K562 (cell line): Measurements from ENCODE around the gene COX6B1. TPM values are rescaled to one million over a fixed set of nuclear protein-coding genes. Genes with fewer than 3 reads are reported as not detected.

ENCODE experiments used
- ATAC-seq: fragments of 200-7000 bp; cut with Tn5 transposase; 3 replicates; pipeline ENCODE4 v1.9.1; 2020; ENCODE audit warnings: moderate library complexity
- BruUV-seq: library from RNA; stranded (reverse); fragments of 400-500 nt; replicated peaks from 2 replicates; lab custom pipeline; 2021; lab: Mats Ljungman, UMichigan
- CTCF ChIA-PET: fragments of 300-600 bp; formaldehyde crosslinking; extraction: SDS; loops from one replicate; lab custom pipeline; 2021; ENCODE audit warnings: low intra/inter-chr PET ratio; lab: Yijun Ruan, JAX
- POLR2A ChIA-PET: fragments of 300-600, 350-650 bp; sonication (Branson Sonifier 250); formaldehyde crosslinking; extraction: SDS; loops from one replicate; lab custom pipeline; 2021; ENCODE audit warnings: antibody characterized with exemption, inconsistent platforms; lab: Yijun Ruan, JAX
- DNase-seq, 4 experiments: peaks; one replicate each; pipeline versions ENCODE4 v3.0.0 to v3.0.0-alpha.2; 2011 to 2018; ENCODE audit warnings: low spot score in 3 of 4, mixed read lengths in 3 of 4; ENCODE audit errors: extremely low read depth in 1 of 4
- FAIRE-seq: peaks from 2 replicates; lab custom pipeline; 2011; peaks lifted over from hg19 to GRCh38; lab: Jason Lieb, UNC
- H2AFZ ChIP-seq: 2 replicates; pipeline ENCODE4 v1.6.0; 2011; ENCODE audit warnings: low read depth, low read length, control low read depth, inconsistent platforms
- H3K27ac ChIP-seq: fragments of 200-600 bp; 3 replicates; pipeline ENCODE4 v1.8.0; 2011; ENCODE audit warnings: low read depth, mild to moderate bottlenecking, control low read depth, inconsistent platforms, low read length, moderate library complexity, mixed read lengths; ENCODE audit errors: extremely low read depth
- H3K27me3 ChIP-seq, 2 experiments: fragments of 300-600 bp in 1 of 2; 2 replicates in 1 of 2; 3 replicates in 1 of 2; pipeline versions ENCODE4 v1.6.0 to v1.8.0; 2011; ENCODE audit warnings: inconsistent platforms in 2 of 2, low read length in 2 of 2, mild to moderate bottlenecking in 1 of 2, mixed read lengths in 1 of 2, moderate library complexity in 1 of 2; ENCODE audit not compliant: control insufficient read depth in 2 of 2, insufficient read depth in 2 of 2
- H3K36me3 ChIP-seq: fragments of 300-600 bp; 3 replicates; pipeline ENCODE4 v1.8.0; 2011; ENCODE audit warnings: mild to moderate bottlenecking, low read length, inconsistent platforms; ENCODE audit not compliant: control insufficient read depth, insufficient read depth
- H3K4me1 ChIP-seq, 2 experiments: fragments of 200-600 bp in 1 of 2; replicated peaks in 1 of 2; 2 replicates in 1 of 2; 3 replicates in 1 of 2; pipeline versions ENCODE4 v1.5.1 to v1.8.0; 2011; ENCODE audit warnings: inconsistent platforms in 2 of 2, low read length in 2 of 2, mild to moderate bottlenecking in 1 of 2, mixed read lengths in 1 of 2, moderate library complexity in 1 of 2; ENCODE audit not compliant: control insufficient read depth in 2 of 2, insufficient read depth in 2 of 2
- H3K4me2 ChIP-seq: 2 replicates; pipeline ENCODE4 v1.6.1; 2011; ENCODE audit warnings: low read length, control low read depth, inconsistent platforms, mixed read lengths; ENCODE audit not compliant: insufficient read depth
- H3K4me3 ChIP-seq: fragments of 200-600 bp; sonication (generic), shearing (Covaris generic); 2 replicates; pipeline ENCODE4 v1.5.1; 2016; ENCODE audit warnings: control low read depth, inconsistent platforms
- H3K79me2 ChIP-seq: fragments of 200-600 bp; 3 replicates; pipeline ENCODE4 v1.8.0; 2011; ENCODE audit warnings: low read length, inconsistent platforms; ENCODE audit not compliant: control insufficient read depth, insufficient read depth
- H3K9ac ChIP-seq, 2 experiments: 2 replicates each; pipeline versions ENCODE4 v1.6.0 to v1.6.1; 2011; ENCODE audit warnings: low read depth in 2 of 2, low read length in 2 of 2, control low read depth in 1 of 2, inconsistent platforms in 1 of 2, mild to moderate bottlenecking in 1 of 2, mixed read lengths in 1 of 2; ENCODE audit not compliant: insufficient read depth in 1 of 2
- H3K9me1 ChIP-seq: one replicate; pipeline ENCODE4 v1.6.0; 2011; ENCODE audit warnings: inconsistent platforms, mild to moderate bottlenecking, low read length, moderate library complexity; ENCODE audit not compliant: control insufficient read depth, insufficient read depth
- H3K9me3 ChIP-seq: replicated peaks from 2 replicates; pipeline ENCODE4 v1.5.1; 2011; ENCODE audit warnings: low read depth, low read length, inconsistent platforms; ENCODE audit not compliant: control insufficient read depth, insufficient read depth
- H4K20me1 ChIP-seq: replicated peaks from 2 replicates; pipeline ENCODE4 v1.6.1; 2011; ENCODE audit warnings: low read length, inconsistent platforms, mixed read lengths; ENCODE audit not compliant: control insufficient read depth, insufficient read depth
- BRD9 ChIP-seq: fragments of 450-650 bp; IDR thresholded peaks from 2 replicates; pipeline ENCODE4 v1.6.1; 2018; ENCODE audit warnings: low read depth; ENCODE audit not compliant: partially characterized antibody
- EGR1 ChIP-seq: fragments of 450-650 bp; conservative IDR thresholded peaks from 2 replicates; pipeline ENCODE4 v1.6.1; 2017; ENCODE audit warnings: mild to moderate bottlenecking
- ETV1 ChIP-seq: fragments of 450-650 bp; conservative IDR thresholded peaks from 2 replicates; pipeline ENCODE4 v1.6.1; 2016; ENCODE audit warnings: missing genetic modification characterization, control low read depth, low read depth, missing compliant biosample characterization
- ETV5 ChIP-seq: sonication (generic); formaldehyde crosslinking; IDR thresholded peaks from 2 replicates; pipeline ENCODE4 v1.4.0; 2020; ENCODE audit warnings: low read depth, mild to moderate bottlenecking, missing genetic modification reagents
- GATAD2B ChIP-seq: fragments of 450-650 bp; IDR thresholded peaks from 2 replicates; pipeline ENCODE4 v1.6.1; 2017; ENCODE audit warnings: mild to moderate bottlenecking, borderline replicate concordance
- KDM1A ChIP-seq, 2 experiments: fragments of 450-650 bp; IDR thresholded peaks; 2 replicates each; pipeline ENCODE4 v1.6.1; 2016; ENCODE audit warnings: mild to moderate bottlenecking in 2 of 2
- MXD1 ChIP-seq: fragments of 250-450 bp; sonication (Bioruptor Pico); IDR thresholded peaks from 2 replicates; pipeline ENCODE4 v1.8.0; 2021; ENCODE audit warnings: borderline replicate concordance, mild to moderate bottlenecking, moderate library complexity; ENCODE audit not compliant: poor library complexity, severe bottlenecking
- NFRKB ChIP-seq: fragments of 450-650 bp; IDR thresholded peaks from 2 replicates; pipeline ENCODE4 v1.6.1; 2016; ENCODE audit warnings: low read depth
- STAT5A ChIP-seq: IDR thresholded peaks from 2 replicates; pipeline ENCODE4 v1.6.1; 2012; ENCODE audit warnings: low read length, inconsistent platforms, borderline replicate concordance
- ZNF280A ChIP-seq: fragments of 450-650 bp; IDR thresholded peaks from 2 replicates; pipeline ENCODE4 v1.6.1; 2018; ENCODE audit warnings: mild to moderate bottlenecking, low read depth; ENCODE audit not compliant: partially characterized antibody
- ZNF551 ChIP-seq: fragments of 250-450 bp; sonication (Bioruptor Pico); IDR thresholded peaks from 2 replicates; pipeline ENCODE4 v1.5.0; 2021; ENCODE audit warnings: mild to moderate bottlenecking, moderate library complexity
- ZNF75A ChIP-seq: fragments of 450-650 bp; formaldehyde crosslinking; IDR thresholded peaks from 2 replicates; pipeline ENCODE4 v1.4.0; 2020; ENCODE audit warnings: mild to moderate bottlenecking
- WGBS: fragments of 100-300 bp; shearing (Covaris generic); methylation state at CpG from one replicate; pipeline ENCODE4 v1.1.6; 2016; ENCODE audit warnings: low coverage, mixed read lengths; ENCODE audit not compliant: insufficient coverage; ENCODE audit errors: missing lambda C conversion rate; 5-methylcytosine and 5-hydroxymethylcytosine counted together
- in situ Hi-C: fragments of 300-500 bp; cut with MboI; formaldehyde crosslinking; loops from 4 replicates; pipeline ENCODE4 v1.15.0; 2018; ENCODE audit warnings: inconsistent platforms, mixed read lengths
- intact Hi-C: fragments of 100-400 bp; cut with micrococcal nuclease; formaldehyde crosslinking; loops from 2 replicates; pipeline ENCODE4 v1.14.2; 2022
- polyA plus RNA-seq, 8 experiments: library from polyadenylated mRNA; depleted of rRNA in 4 of 8; stranded (reverse) in 5 of 8; unstranded in 3 of 8; fragments of >200 nt; fragmentation: Nextera tagmentation in 2 of 8; fragmentation: Illumina TruSeq in 1 of 8; extraction: Ambion mirVana in 2 of 8; extraction: Trizol in 1 of 8; gene quantifications; 2 replicates each; pipeline versions ENCODE4 v1.2.1 to v1.2.3, GENCODE V29; 2011 to 2014; ENCODE audit warnings: inconsistent platforms in 1 of 8, missing spikeins in 1 of 8
- total RNA-seq, 7 experiments: library from RNA; depleted of rRNA in 6 of 7; stranded (reverse); fragments of >200 nt in 6 of 7; fragmentation: Illumina TruSeq in 2 of 7; extraction: Trizol in 2 of 7; gene quantifications; 2 replicates each; pipeline versions ENCODE4 v1.2.1 to v1.2.3, GENCODE V29; 2011 to 2021; ENCODE audit warnings: low replicate concordance in 1 of 7
- TF ChIP-seq, protein P1 (sequence below), 2 experiments: fragments of 450-650 bp; formaldehyde crosslinking in 1 of 2; IDR thresholded peaks; 2 replicates each; pipeline versions ENCODE4 v1.4.0 to v1.6.1; 2014 to 2020; ENCODE audit warnings: mild to moderate bottlenecking in 2 of 2, borderline replicate concordance in 1 of 2, low read depth in 1 of 2

Gene COX6B1
- total and polyA plus RNA-seq, 9 of the 15 experiments (the other 6 are each of a cell fraction or from before 2014, with no cell fraction given): 777 to 2,393 (median 1,219) TPM

- Histone ChIP-seq H3K9ac (no peak overlapping the region), H3K9me3 (no peaks in the 10 kb centered on the region), H3K4me2 (no peak overlapping the region), H3K36me3 (peaks cover 55% of the 10 kb centered on the region; the same call in 2 of the 3 replicates), H4K20me1 (peaks cover 6% of the 10 kb centered on the region), H3K9me1 (no peaks in the 10 kb centered on the region), H3K27ac (no peak overlapping the region), H2AFZ (no peak overlapping the region), H3K27me3 (no peaks in the 10 kb centered on the region), H3K4me3 (no peak overlapping the region), H3K79me2 (peaks cover 2% of the 10 kb centered on the region; the same call in 1 of the 3 replicates), H3K4me1 (no peaks in the 10 kb centered on the region)
- no peak for ATAC-seq
- 97% methylated on average over 6 of the region's 6 CpGs for WGBS
- BruUV-seq: TSS peak; percentile 4
- in situ Hi-C loops: no loop called here
- no peak for FAIRE-seq
- intact Hi-C loops: no loop called here
- POLR2A ChIA-PET: interaction anchor here (1.2 to 3.7 kb wide), 4 partner anchors 9 to 17 kb away, joined by 3 to 14 read pairs (median 10); partner anchors contain the start of gene COX6B1
- DNase-seq: no peak
- CTCF ChIA-PET: interaction anchor here (0.6 kb wide), 1 partner anchor 17 kb away, joined by 4 read pairs; no protein-coding TSS in a partner anchor
- no peak for TF ChIP-seq ETV5 (CRISPR knock-in tag)
- no peak for TF ChIP-seq STAT5A
- no peak; a peak in 1 of 4 replicates for TF ChIP-seq KDM1A (IDR thresholded peaks at IDR 0.05)
- no peak for TF ChIP-seq ZNF280A
- TF ChIP-seq MXD1 (CRISPR knock-in tag): no peak
- TF ChIP-seq ZNF551 (CRISPR knock-in tag): no peak
- TF ChIP-seq EGR1: no peak
- no peak for TF ChIP-seq ZNF75A
- no peak for TF ChIP-seq NFRKB
- TF ChIP-seq GATAD2B: no peak
- TF ChIP-seq, protein P1, sequence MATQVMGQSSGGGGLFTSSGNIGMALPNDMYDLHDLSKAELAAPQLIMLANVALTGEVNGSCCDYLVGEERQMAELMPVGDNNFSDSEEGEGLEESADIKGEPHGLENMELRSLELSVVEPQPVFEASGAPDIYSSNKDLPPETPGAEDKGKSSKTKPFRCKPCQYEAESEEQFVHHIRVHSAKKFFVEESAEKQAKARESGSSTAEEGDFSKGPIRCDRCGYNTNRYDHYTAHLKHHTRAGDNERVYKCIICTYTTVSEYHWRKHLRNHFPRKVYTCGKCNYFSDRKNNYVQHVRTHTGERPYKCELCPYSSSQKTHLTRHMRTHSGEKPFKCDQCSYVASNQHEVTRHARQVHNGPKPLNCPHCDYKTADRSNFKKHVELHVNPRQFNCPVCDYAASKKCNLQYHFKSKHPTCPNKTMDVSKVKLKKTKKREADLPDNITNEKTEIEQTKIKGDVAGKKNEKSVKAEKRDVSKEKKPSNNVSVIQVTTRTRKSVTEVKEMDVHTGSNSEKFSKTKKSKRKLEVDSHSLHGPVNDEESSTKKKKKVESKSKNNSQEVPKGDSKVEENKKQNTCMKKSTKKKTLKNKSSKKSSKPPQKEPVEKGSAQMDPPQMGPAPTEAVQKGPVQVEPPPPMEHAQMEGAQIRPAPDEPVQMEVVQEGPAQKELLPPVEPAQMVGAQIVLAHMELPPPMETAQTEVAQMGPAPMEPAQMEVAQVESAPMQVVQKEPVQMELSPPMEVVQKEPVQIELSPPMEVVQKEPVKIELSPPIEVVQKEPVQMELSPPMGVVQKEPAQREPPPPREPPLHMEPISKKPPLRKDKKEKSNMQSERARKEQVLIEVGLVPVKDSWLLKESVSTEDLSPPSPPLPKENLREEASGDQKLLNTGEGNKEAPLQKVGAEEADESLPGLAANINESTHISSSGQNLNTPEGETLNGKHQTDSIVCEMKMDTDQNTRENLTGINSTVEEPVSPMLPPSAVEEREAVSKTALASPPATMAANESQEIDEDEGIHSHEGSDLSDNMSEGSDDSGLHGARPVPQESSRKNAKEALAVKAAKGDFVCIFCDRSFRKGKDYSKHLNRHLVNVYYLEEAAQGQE (IDR thresholded peaks at IDR 0.05; ENCODE audit: borderline replicate concordance): no peak
- TF ChIP-seq, protein P1 (CRISPR knock-in tag; IDR thresholded peaks at IDR 0.05; ENCODE audit: low read depth): no peak
- TF ChIP-seq BRD9: no peak
- TF ChIP-seq ETV1 (tag): 0 out of 2 replicates have a peak, but pooled peaks have one; percentile 26
These were observed 8.6 kb downstream of the COX6B1 start for GRCh38 chr19:35656700-35657099.
